Mesenchymal stem cell (in vitro differentiated cells and primary cell): Measurements from ENCODE around the gene GRM1.

Experiments used
- DNase-seq: peaks from one replicate; pipeline ENCODE4 v3.0.0-alpha.2; 2013
- H2AFZ ChIP-seq: one replicate; pipeline ENCODE4 v1.6.1; 2013; ENCODE audit warnings: low read depth, mild to moderate bottlenecking, control low read depth, inconsistent platforms, low read length, moderate library complexity
- H2AK5ac ChIP-seq: 2 replicates; pipeline ENCODE4 v1.6.1; 2013; ENCODE audit warnings: low read length, moderate library complexity, mild to moderate bottlenecking, inconsistent platforms; ENCODE audit not compliant: severe bottlenecking
- H2BK120ac ChIP-seq: one replicate; pipeline ENCODE4 v1.6.1; 2013; ENCODE audit warnings: low read depth, mild to moderate bottlenecking, inconsistent platforms, low read length, moderate library complexity
- H2BK12ac ChIP-seq, 2 experiments: one replicate each; pipeline ENCODE4 v1.6.1; 2013; ENCODE audit warnings: inconsistent platforms in 2 of 2, low read length in 2 of 2, mild to moderate bottlenecking in 2 of 2, moderate library complexity in 2 of 2, control low read depth in 1 of 2
- H2BK15ac ChIP-seq: one replicate; pipeline ENCODE4 v1.6.1; 2013; ENCODE audit warnings: mild to moderate bottlenecking, low read depth, inconsistent platforms; ENCODE audit not compliant: poor library complexity, severe bottlenecking
- H2BK5ac ChIP-seq: 2 replicates; pipeline ENCODE4 v1.6.1; 2013; ENCODE audit warnings: low read depth, mild to moderate bottlenecking, low read length, control low read depth, inconsistent platforms; ENCODE audit not compliant: poor library complexity, severe bottlenecking
- H3K14ac ChIP-seq, 2 experiments: one replicate each; pipeline ENCODE4 v1.6.1; 2013; ENCODE audit warnings: inconsistent platforms in 2 of 2, low read length in 2 of 2, control low read depth in 1 of 2, mild to moderate bottlenecking in 1 of 2, moderate library complexity in 1 of 2
- H3K18ac ChIP-seq, 2 experiments: one replicate each; pipeline ENCODE4 v1.6.1; 2013; ENCODE audit warnings: inconsistent platforms in 2 of 2, low read length in 2 of 2, control low read depth in 1 of 2, low read depth in 1 of 2, mild to moderate bottlenecking in 1 of 2
- H3K23ac ChIP-seq, 2 experiments: one replicate each; pipeline ENCODE4 v1.6.1; 2013; ENCODE audit warnings: inconsistent platforms in 2 of 2, low read length in 2 of 2, mild to moderate bottlenecking in 2 of 2, moderate library complexity in 2 of 2, control low read depth in 1 of 2
- H3K27ac ChIP-seq: 2 replicates; pipeline ENCODE4 v1.5.1; 2013; ENCODE audit warnings: mild to moderate bottlenecking, moderate library complexity, low read length, control low read depth, inconsistent platforms; ENCODE audit not compliant: poor library complexity, severe bottlenecking
- H3K27me3 ChIP-seq, 2 experiments: 2 replicates each; pipeline versions ENCODE4 v1.6.1 to v1.7.0; 2013; ENCODE audit warnings: low read length in 2 of 2, mild to moderate bottlenecking in 2 of 2, moderate library complexity in 2 of 2, control low read depth in 1 of 2, inconsistent platforms in 1 of 2; ENCODE audit not compliant: control insufficient read depth in 1 of 2, insufficient read depth in 1 of 2
- H3K36me3 ChIP-seq, 2 experiments: 2 replicates each; pipeline versions ENCODE4 v1.6.1 to v1.7.0; 2013; ENCODE audit warnings: low read length in 2 of 2, control low read depth in 1 of 2, inconsistent platforms in 1 of 2, low read depth in 1 of 2, mild to moderate bottlenecking in 1 of 2; ENCODE audit not compliant: insufficient read depth in 2 of 2, control insufficient read depth in 1 of 2
- H3K4ac ChIP-seq, 2 experiments: one replicate each; pipeline ENCODE4 v1.6.1; 2013; ENCODE audit warnings: inconsistent platforms in 2 of 2, low read length in 2 of 2, mild to moderate bottlenecking in 2 of 2, moderate library complexity in 2 of 2, control low read depth in 1 of 2, low read depth in 1 of 2
- H3K4me1 ChIP-seq: 2 replicates; pipeline ENCODE4 v1.6.1; 2013; ENCODE audit warnings: low read depth, low read length, control low read depth; ENCODE audit not compliant: control insufficient read depth, insufficient read depth
- H3K4me2 ChIP-seq: 2 replicates; pipeline ENCODE4 v1.6.1; 2013; ENCODE audit warnings: low read length, mild to moderate bottlenecking, inconsistent platforms; ENCODE audit not compliant: poor library complexity, severe bottlenecking
- H3K4me3 ChIP-seq, 2 experiments: 2 replicates each; pipeline versions ENCODE4 v1.5.1 to v1.7.0; 2013; ENCODE audit warnings: low read length in 2 of 2, mild to moderate bottlenecking in 2 of 2, control low read depth in 1 of 2, low read depth in 1 of 2; ENCODE audit not compliant: insufficient read depth in 1 of 2
- H3K79me1 ChIP-seq: replicated peaks from 2 replicates; pipeline ENCODE4 v1.6.1; 2013; ENCODE audit warnings: mild to moderate bottlenecking, control low read depth, low read length, inconsistent platforms; ENCODE audit not compliant: poor library complexity, severe bottlenecking
- H3K9ac ChIP-seq: 2 replicates; pipeline ENCODE4 v1.7.0; 2013; ENCODE audit warnings: mild to moderate bottlenecking, low read length, moderate library complexity
- H3K9me3 ChIP-seq: 2 replicates; pipeline ENCODE4 v1.7.0; 2013; ENCODE audit warnings: mild to moderate bottlenecking, low read length; ENCODE audit not compliant: control insufficient read depth
- H4K8ac ChIP-seq: one replicate; pipeline ENCODE4 v1.6.1; 2013; ENCODE audit warnings: inconsistent platforms, mild to moderate bottlenecking, low read length, moderate library complexity
- H4K91ac ChIP-seq: one replicate; pipeline ENCODE4 v1.6.1; 2013; ENCODE audit warnings: mild to moderate bottlenecking, low read length, inconsistent platforms
- WGBS: methylation state at CpG from one replicate; pipeline ENCODE4 v1.1.7; 2013; ENCODE audit warnings: mixed read lengths; 5-methylcytosine and 5-hydroxymethylcytosine counted together

Gene GRM1

GRCh38 chr6:146369866-146370265 lies 341.0 kb downstream of the GRM1 start:
- Histone ChIP-seq H3K4me1 (no peaks in the 10 kb centered on the region), H2BK15ac (no peak overlapping the region)
- WGBS, result no CpG with 5 or more reads among the region's 1 CpG

DNA sequence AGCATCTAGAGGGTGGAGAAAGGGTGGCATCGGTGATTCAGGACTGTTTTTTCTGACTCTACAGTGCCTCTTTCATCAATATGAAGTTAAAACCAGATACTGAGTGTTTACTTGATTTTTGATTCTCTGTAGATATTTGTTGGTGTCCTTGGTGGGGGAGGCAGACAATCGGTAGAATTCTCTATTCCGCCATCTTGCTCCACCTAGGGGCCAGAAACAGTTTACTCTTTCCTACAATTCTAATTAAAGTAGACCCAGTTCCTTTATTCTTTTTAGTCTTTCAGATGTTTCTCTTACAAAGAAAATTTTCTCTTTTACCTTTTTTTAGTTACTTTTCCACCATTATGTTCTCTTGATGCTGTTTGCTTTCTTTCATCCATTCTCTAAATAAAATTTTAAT lies 352.6 kb downstream of the GRM1 start:
- Histone ChIP-seq H3K4ac (no peak overlapping the region), H3K4me3 (no peak overlapping the region), H3K18ac (no peak overlapping the region), H2BK15ac (no peak overlapping the region), H3K36me3 (no peaks in the 10 kb centered on the region), H2AFZ (no peak overlapping the region), H4K91ac (no peak overlapping the region), H3K23ac (no peak overlapping the region), H3K4me2 (no peak overlapping the region), H2BK12ac (no peak overlapping the region), H3K27me3 (no peaks in the 10 kb centered on the region), H3K9me3 (no peaks in the 10 kb centered on the region), H3K14ac (no peak overlapping the region), H2BK120ac (no peak overlapping the region), H3K79me1 (no peaks in the 10 kb centered on the region), H2AK5ac (no peak overlapping the region), H2BK5ac (no peak overlapping the region), H4K8ac (no peak overlapping the region), H3K27ac (no peak overlapping the region), H3K4me1 (no peaks in the 10 kb centered on the region), H3K9ac (no peak overlapping the region)
- 40% methylated on average over 2 of the region's 3 CpGs for WGBS
- no peak for DNase-seq

More at GRCh38 chr6:146369866-146370265, 341.0 kb downstream of the GRM1 start:
- Histone ChIP-seq H4K8ac (no peak overlapping the region), H4K91ac (no peak overlapping the region), H3K27me3 (no peaks in the 10 kb centered on the region), H3K79me1 (no peaks in the 10 kb centered on the region), H2BK5ac (no peak overlapping the region), H3K36me3 (no peaks in the 10 kb centered on the region), H2BK120ac (no peak overlapping the region), H2AK5ac (no peak overlapping the region), H3K14ac (no peak overlapping the region), H3K27ac (no peak overlapping the region), H3K4me2 (no peak overlapping the region), H3K18ac (no peak overlapping the region), H2AFZ (no peak overlapping the region), H3K4ac (no peak overlapping the region), H3K4me3 (no peak overlapping the region), H3K23ac (no peak overlapping the region), H3K9me3 (peaks cover 20% of the 10 kb centered on the region), H3K9ac (no peak overlapping the region), H2BK12ac (no peak overlapping the region)
- DNase-seq, result no peak

DNA sequence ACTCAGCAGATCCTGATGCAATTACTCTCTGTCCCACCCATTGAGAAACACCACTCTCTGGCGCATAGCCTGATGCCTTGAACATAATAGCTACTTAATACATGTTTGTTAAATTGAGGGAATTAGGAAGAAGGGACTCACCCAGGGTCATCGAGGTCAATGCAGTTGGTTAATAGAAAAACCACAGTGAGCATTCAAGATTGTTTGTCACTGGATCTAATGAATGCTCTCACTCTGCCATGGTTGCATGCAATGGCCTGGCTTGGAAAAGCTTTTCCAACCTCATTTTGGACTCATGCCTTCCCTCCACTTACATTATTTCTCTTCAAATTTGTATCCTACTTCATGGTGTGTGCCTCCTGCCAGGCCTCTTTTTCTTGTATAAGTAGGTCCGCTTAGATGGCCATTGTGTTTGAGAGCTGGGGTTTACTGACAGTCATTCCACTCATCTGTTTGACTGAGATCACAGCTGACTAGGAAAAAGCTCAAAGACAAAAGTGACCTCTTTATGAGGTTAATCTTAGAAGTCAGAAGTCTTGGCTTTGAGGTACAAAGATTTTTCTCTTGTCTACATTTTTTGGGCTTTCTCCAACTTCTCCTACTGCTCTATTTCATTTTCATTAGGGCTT lies 360.0 kb downstream of the GRM1 start:
- no peak for DNase-seq
- Histone ChIP-seq H2BK15ac (no peak overlapping the region), H3K4me2 (no peak overlapping the region), H3K27me3 (no peaks in the 10 kb centered on the region), H3K79me1 (no peaks in the 10 kb centered on the region), H3K36me3 (no peaks in the 10 kb centered on the region), H3K4ac (no peak overlapping the region), H2BK12ac (no peak overlapping the region), H3K9ac (no peak overlapping the region), H3K18ac (no peak overlapping the region), H3K27ac (no peak overlapping the region), H3K4me1 (no peaks in the 10 kb centered on the region), H3K23ac (no peak overlapping the region), H4K91ac (no peak overlapping the region), H2BK120ac (no peak overlapping the region), H3K14ac (no peak overlapping the region), H2AK5ac (no peak overlapping the region), H3K4me3 (no peak overlapping the region), H2AFZ (no peak overlapping the region), H2BK5ac (no peak overlapping the region), H3K9me3 (no peaks in the 10 kb centered on the region), H4K8ac (no peak overlapping the region)
- WGBS, result 82% methylated on average over 2 of the region's 3 CpGs

DNA sequence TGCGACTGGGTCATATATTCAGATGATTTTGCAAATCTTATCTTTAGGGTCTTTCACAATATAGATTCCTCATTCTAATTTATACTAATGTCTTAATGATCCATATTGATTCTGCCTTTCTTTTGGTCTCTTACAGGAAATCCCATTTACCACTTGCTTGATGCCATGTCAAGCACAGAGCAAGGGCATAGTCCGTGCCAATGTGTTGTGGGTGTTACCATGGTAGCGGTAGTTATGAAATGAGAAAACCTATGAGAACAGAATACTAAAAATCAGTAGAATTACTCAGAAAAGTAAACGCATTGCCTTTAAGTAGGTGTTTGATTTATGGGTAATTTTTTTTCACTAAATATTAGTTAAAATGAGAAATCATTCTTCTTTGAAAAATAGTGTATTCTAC lies 360.9 kb downstream of the GRM1 start:
- Histone ChIP-seq H4K91ac (no peak overlapping the region), H3K36me3 (no peaks in the 10 kb centered on the region), H3K23ac (no peak overlapping the region)

More for the DNA sequence above, 360.9 kb downstream of the GRM1 start:
- H3K4me1 ChIP-seq, result no peaks in the 10 kb centered on the region
- H2BK12ac ChIP-seq, result no peak overlapping the region
- H2AFZ ChIP-seq, result no peak overlapping the region
- H3K9ac ChIP-seq, result no peak overlapping the region
- no peak overlapping the region for H3K14ac ChIP-seq
- no peaks in the 10 kb centered on the region for H3K79me1 ChIP-seq
- WGBS, result no CpG with 5 or more reads among the region's 4 CpGs
- no peak overlapping the region for H4K8ac ChIP-seq
- H2BK5ac ChIP-seq, result no peak overlapping the region
- H3K9me3 ChIP-seq, result no peaks in the 10 kb centered on the region
- H3K27me3 ChIP-seq, result no peaks in the 10 kb centered on the region
- H3K4ac ChIP-seq, result no peak overlapping the region
- no peak overlapping the region for H3K27ac ChIP-seq
- no peak overlapping the region for H2BK120ac ChIP-seq
- H3K18ac ChIP-seq, result no peak overlapping the region
- no peak for DNase-seq
- no peak overlapping the region for H3K4me2 ChIP-seq
- no peak overlapping the region for H2AK5ac ChIP-seq
- H3K4me3 ChIP-seq, result no peak overlapping the region
- no peak overlapping the region for H2BK15ac ChIP-seq
